ENCODE data around the gene CRKL.

DNA sequence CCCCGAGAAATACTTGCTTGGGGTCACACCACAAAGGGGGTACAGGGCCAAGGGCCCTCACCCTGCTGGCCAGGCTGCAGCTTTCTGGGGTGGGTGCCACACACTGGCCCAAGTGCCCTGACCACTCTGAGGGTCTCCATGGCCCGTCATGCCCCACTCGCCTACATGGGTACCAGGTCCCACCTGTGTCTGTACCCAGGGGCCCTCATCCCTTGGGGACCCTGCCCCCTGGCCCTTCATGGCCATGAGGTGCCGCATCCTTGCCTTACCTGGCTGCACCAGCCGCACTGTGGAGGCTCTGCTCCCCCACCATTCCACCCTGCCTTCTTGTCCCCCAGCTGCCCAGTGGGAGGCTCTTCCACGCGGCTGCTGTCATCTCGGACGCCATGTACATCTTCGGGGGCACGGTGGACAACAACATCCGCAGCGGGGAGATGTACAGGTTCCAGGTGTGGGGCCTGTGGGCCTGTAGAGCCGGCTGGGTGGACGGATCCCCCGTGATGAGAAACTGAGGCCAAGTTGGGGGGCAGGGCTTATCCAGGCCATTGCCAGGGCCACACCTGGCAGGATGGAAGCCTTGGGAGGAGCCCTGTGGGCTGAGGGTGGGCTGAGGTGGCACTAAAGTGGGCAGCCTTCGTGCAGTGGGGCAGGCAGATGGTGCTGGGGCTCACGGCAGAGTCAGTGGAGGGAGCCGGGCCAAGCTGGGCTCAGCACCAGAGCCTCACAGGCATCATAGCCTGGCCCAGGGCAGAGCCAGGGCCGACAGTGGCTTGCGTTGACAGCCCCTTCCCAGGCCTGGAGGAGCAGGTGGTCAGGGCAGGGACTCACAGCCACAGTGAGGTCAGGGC lies 75.5 kb downstream of the CRKL start:
- TF ChIP-seq, protein P1, sequence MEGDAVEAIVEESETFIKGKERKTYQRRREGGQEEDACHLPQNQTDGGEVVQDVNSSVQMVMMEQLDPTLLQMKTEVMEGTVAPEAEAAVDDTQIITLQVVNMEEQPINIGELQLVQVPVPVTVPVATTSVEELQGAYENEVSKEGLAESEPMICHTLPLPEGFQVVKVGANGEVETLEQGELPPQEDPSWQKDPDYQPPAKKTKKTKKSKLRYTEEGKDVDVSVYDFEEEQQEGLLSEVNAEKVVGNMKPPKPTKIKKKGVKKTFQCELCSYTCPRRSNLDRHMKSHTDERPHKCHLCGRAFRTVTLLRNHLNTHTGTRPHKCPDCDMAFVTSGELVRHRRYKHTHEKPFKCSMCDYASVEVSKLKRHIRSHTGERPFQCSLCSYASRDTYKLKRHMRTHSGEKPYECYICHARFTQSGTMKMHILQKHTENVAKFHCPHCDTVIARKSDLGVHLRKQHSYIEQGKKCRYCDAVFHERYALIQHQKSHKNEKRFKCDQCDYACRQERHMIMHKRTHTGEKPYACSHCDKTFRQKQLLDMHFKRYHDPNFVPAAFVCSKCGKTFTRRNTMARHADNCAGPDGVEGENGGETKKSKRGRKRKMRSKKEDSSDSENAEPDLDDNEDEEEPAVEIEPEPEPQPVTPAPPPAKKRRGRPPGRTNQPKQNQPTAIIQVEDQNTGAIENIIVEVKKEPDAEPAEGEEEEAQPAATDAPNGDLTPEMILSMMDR (conservative IDR thresholded peaks at IDR 0.05; ENCODE audit: low read length): no peak
- TF ChIP-seq EZH2phosphoT487 (IDR thresholded peaks at IDR 0.05; ENCODE audit: borderline replicate concordance, low read depth, low read length): no peak
